PC-9 (cell line): Measurements from ENCODE around the gene BORCS5.

Experiments
- EZH2 ChIP-seq: fragments of 200-600 bp; sonication (generic); IDR thresholded peaks from 2 replicates; pipeline ENCODE4 v1.8.0; 2017; ENCODE audit warnings: antibody characterized with exemption, low read depth
- TF ChIP-seq, protein P1 (sequence below): fragments of 200-600 bp; sonication (generic); conservative IDR thresholded peaks from 2 replicates; pipeline ENCODE4 v1.6.1; 2017; ENCODE audit warnings: mixed run types, antibody characterized with exemption, mild to moderate bottlenecking, moderate library complexity

DNA sequence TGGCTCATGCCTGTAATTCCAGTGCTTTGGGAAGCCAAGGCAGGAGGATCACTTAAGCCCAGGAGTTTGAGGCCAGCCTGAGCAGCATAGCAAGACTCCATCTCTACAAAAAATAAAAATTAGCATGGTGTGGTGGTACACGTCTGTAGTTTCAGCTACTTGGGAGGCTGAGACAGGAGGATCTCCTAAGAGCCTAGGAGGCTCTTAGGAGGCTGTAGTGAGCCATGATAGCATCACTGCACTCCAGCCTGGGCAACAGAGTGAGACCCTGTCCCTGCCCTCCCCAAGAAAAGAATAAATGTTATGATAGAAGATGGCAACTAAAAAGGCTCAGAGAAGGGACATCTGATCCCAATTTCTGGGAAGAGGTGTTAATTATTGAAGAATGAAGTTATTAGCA is 3.6 kb upstream of the BORCS5 start:
- TF ChIP-seq, protein P1, sequence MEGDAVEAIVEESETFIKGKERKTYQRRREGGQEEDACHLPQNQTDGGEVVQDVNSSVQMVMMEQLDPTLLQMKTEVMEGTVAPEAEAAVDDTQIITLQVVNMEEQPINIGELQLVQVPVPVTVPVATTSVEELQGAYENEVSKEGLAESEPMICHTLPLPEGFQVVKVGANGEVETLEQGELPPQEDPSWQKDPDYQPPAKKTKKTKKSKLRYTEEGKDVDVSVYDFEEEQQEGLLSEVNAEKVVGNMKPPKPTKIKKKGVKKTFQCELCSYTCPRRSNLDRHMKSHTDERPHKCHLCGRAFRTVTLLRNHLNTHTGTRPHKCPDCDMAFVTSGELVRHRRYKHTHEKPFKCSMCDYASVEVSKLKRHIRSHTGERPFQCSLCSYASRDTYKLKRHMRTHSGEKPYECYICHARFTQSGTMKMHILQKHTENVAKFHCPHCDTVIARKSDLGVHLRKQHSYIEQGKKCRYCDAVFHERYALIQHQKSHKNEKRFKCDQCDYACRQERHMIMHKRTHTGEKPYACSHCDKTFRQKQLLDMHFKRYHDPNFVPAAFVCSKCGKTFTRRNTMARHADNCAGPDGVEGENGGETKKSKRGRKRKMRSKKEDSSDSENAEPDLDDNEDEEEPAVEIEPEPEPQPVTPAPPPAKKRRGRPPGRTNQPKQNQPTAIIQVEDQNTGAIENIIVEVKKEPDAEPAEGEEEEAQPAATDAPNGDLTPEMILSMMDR, result no peak
- TF ChIP-seq EZH2, result no peak
